Transverse colon (tissue), 4 donors: ENCODE results near the gene UNC5A.

Source experiments
- CTCF ChIP-seq, 5 experiments: fragments of 200-600 bp in 3 of 5; fragments of 450-650 bp in 2 of 5; sonication (generic) in 3 of 5; IDR thresholded peaks; 1 replicate in 2 of 5; 2 replicates in 3 of 5; pipeline ENCODE4 v1.5.1; 2016 to 2017; ENCODE audit warnings: antibody characterized with exemption in 5 of 5, inconsistent platforms in 3 of 5, mild to moderate bottlenecking in 2 of 5, moderate library complexity in 1 of 5
- EP300 ChIP-seq: sonication (generic); formaldehyde crosslinking; IDR thresholded peaks from one replicate; pipeline ENCODE4 v1.6.1; 2017; ENCODE audit warnings: antibody characterized with exemption, low read depth
- POLR2A ChIP-seq: fragments of 450-650 bp; IDR thresholded peaks from one replicate; pipeline ENCODE4 v1.6.1; 2016; ENCODE audit warnings: antibody characterized with exemption, mild to moderate bottlenecking, moderate library complexity
- POLR2AphosphoS5 ChIP-seq, 3 donors: sonication (generic); formaldehyde crosslinking; IDR thresholded peaks; one replicate each; pipeline ENCODE4 v1.6.1; 2016; ENCODE audit warnings: antibody characterized with exemption in 3 of 3

GRCh38 chr5:176775409-176775808 is 35.0 kb upstream of the UNC5A start:
- TF ChIP-seq CTCF (IDR thresholded peaks at IDR 0.05): no peak
- TF ChIP-seq POLR2AphosphoS5 (IDR thresholded peaks at IDR 0.05): no peak
- TF ChIP-seq POLR2A: no peak
- TF ChIP-seq EP300: no peak
